AG10803 (cell line): Measurements from ENCODE around the gene CMTM8.

Experiments used
- DNase-seq: peaks from one replicate; pipeline ENCODE4 v3.0.0; 2010; ENCODE audit warnings: low read depth
- H3K4me3 ChIP-seq: 2 replicates; pipeline ENCODE4 v1.5.1; 2011; ENCODE audit warnings: mild to moderate bottlenecking, low read length, control low read depth
- TF ChIP-seq, protein P1 (sequence below): conservative IDR thresholded peaks from 2 replicates; pipeline ENCODE4 v1.5.1; 2011; ENCODE audit warnings: mild to moderate bottlenecking, low read length, control low read depth, inconsistent platforms

Gene CMTM8

DNA sequence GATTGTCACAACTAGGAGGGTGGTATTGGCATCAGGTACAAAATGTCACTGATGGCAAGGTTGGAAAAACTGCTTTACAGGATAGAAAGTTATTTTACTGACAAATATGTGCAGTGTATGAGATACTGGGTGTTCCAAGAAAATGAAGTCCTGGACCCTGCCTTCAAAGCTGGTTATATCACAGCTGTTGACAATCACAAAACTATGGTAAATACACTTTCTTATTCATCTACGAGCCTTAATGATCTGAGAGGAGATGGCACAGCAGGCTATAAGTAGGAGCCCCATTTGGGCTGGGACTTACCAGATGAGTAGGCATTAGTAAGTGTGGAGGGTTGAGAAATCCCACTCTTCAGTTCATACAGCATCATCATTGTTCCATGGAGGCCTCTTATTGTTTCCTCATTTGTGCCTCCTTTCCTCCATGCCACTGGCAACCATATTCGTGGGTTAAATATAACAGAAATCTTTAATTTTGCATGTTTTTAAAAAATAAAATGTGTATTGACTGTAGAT is 66.9 kb downstream of the CMTM8 start:
- DNase-seq, result no peak
- no peak overlapping the region for H3K4me3 ChIP-seq
- TF ChIP-seq, protein P1, sequence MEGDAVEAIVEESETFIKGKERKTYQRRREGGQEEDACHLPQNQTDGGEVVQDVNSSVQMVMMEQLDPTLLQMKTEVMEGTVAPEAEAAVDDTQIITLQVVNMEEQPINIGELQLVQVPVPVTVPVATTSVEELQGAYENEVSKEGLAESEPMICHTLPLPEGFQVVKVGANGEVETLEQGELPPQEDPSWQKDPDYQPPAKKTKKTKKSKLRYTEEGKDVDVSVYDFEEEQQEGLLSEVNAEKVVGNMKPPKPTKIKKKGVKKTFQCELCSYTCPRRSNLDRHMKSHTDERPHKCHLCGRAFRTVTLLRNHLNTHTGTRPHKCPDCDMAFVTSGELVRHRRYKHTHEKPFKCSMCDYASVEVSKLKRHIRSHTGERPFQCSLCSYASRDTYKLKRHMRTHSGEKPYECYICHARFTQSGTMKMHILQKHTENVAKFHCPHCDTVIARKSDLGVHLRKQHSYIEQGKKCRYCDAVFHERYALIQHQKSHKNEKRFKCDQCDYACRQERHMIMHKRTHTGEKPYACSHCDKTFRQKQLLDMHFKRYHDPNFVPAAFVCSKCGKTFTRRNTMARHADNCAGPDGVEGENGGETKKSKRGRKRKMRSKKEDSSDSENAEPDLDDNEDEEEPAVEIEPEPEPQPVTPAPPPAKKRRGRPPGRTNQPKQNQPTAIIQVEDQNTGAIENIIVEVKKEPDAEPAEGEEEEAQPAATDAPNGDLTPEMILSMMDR, result no peak

DNA sequence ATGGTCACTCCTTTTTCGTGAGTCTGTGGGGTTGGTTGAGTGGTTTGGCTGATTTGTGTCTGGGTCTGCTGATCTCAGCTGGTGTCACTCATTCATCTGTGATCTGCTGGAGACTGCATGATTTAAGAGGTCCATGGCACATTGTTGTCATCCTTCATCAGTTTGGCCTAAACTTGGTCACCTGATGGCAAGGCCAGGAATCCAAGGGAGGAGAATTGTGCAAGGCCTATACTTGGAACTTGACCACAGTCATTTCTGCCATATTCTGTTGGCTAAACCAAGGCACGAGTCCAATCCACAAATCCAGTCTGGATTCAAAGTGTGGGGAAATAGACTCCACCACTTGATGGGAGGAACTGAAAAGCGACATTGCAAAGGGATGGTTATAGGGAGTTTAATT is 67.6 kb downstream of the CMTM8 start:
- no peak for DNase-seq
- no peak overlapping the region for H3K4me3 ChIP-seq
- TF ChIP-seq, protein P1, result no peak

DNA sequence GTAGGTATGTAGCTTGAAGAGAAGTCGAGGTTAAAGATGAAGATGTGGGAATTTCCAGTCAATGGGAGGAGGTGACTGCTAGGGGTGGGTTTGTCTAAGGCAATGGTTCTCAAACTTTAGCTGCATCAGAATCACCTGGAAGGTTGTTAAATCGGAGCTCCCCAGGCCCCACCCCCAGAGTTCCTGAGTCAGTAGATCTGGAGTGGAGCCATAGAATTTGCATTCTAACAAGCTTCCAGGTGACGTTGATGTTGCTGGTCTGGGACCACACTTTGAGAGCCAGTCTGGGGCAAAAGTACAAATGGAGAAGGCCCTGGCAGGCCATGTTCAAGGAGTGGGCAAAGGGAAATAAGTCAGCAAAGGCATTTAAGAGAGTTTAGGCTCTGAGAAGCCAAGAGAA is 69.1 kb downstream of the CMTM8 start:
- H3K4me3 ChIP-seq, result no peak overlapping the region
- DNase-seq, result no peak
- TF ChIP-seq, protein P1, result no peak

DNA sequence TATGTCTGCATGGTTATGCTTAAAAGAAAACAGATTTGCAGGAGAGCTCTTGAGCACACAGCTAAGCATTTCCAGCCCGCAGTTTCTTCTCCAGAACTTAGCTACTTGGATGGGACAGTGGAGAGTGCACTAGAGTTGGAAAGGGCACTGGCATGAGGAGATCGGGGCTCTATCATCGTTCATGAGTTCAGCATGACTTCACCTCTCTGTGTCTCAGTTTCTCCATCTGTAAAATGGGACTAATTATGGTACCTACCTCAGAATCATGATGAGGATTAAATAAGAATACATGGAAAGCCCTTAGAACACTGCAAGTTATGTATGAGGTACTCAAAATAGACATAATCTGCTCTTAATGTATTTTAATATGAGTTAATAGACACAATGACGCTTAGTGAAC is 69.9 kb downstream of the CMTM8 start:
- no peak overlapping the region for H3K4me3 ChIP-seq
- TF ChIP-seq, protein P1, result no peak
- DNase-seq, result no peak

DNA sequence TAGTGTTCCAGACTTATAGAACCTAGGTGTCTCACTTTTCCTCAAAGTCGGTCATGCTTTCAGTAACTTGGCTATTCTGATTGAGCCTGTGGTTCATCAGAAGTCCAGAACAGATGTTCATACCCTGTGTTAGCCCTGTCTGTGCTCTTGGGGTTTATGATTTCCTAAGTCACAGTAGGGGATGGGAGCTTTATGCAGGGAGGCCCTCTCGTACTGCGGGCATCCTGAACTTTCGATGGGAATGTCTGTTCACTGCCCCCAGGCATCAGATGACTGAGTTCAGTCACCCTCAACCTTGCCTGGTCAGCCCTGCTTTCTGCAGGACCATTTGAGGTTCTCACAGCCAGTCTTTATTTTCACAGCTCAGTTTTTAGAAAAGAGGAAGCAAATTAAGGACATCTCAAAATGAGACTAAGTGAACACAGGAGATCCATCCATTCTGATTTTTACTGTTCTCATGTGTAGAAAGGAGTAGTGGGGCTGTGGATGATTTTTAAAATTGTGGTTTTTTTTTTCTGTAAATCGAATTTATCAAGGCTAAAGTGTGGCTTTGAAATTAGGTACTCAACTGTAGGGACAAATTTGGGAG is 71.3 kb downstream of the CMTM8 start:
- no peak overlapping the region for H3K4me3 ChIP-seq
- DNase-seq, result no peak
- TF ChIP-seq, protein P1, result no peak

DNA sequence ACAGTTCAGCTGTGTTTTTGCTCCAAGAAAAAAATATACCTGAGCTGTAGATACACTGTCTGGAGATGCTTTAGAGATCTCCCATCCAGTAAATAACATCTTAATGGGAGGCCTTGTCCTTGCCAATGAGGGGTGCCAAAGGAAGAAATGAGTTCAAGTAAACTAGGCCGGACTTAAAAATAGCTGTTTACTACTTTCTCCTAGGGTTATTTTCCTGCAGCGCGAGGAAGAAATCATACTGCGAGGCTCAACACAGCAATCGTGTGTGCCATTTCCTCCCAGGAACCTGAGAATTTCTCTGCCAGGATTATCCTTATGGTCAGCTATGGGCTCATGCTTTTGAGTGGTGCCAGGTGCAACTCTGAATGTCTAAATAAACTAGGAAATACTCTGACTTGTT is 71.9 kb downstream of the CMTM8 start:
- no peak overlapping the region for H3K4me3 ChIP-seq
- TF ChIP-seq, protein P1, result no peak
- DNase-seq, result no peak

DNA sequence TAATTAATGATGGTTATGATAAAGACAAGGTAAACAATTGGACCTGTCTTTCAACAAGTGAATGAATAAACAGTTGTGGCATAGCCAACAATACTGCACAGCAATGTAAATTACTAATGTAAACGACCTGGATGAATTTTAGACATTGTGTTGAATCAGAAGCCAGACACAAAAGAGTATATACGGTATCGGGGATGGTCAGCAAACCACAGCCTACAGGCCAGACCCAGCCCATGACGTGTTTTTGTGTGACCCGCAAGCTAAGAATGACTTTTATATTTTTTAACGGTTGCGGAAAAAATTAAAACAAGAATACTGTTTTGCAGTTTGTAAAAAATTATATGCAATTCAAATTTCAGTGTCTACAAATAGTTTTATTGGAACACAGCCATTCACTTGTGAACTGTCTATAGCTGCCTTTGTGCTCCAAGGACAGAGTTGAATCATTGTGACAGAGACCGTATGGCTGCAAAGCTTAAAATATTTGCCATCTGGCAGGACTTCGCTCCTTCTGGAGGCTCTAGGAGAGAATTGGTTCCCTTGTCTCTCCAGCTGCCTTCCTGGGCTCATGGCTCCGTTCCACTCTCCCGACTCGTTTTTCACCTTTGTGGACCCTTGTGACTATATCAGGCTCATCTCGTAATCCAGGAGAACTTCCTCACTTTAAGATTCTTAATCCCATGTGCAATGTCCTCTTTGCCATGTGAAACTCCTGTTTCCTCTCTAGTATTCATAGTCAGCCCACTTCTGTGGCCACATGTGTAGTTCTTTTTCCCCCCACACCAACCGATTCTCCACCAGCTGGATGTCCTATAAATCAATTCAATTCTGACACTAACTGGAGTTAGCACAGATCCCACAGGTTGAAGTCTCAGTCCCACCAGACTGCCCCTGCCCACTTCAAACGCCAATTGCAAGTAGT is 72.7 kb downstream of the CMTM8 start:
- DNase-seq, result no peak
- TF ChIP-seq, protein P1, result no peak
- H3K4me3 ChIP-seq, result no peak overlapping the region
